ENCODE measurements around the gene CD2AP. TPM values are rescaled to one million over a fixed set of nuclear protein-coding genes. Genes with fewer than 3 reads are reported as not detected.
A peak's percentile ranks its signal among the peaks of the same experiment; 100 is the strongest.

Gene CD2AP
- total RNA-seq, 2 donors from 2014 or later: 34.4 to 45.3 TPM

- H3K9me3 ChIP-seq (ENCODE audit: control insufficient read depth, low read length, poor library complexity, severe bottlenecking): no peaks in the 10 kb centered on the region
- Mint-ChIP-seq H3K27me3 (no peaks in the 10 kb centered on the region), H3K36me3 (ENCODE audit: low read depth) (no peaks in the 10 kb centered on the region), H3K27ac (no peak overlapping the region), H3K4me3 (no peak overlapping the region), H3K4me1 (no peaks in the 10 kb centered on the region)
- no peak for DNase-seq
- ATAC-seq: no peak
These were observed 173.2 kb downstream of the CD2AP start for GRCh38 chr6:47650553-47651432.

GRCh38 chr6:47651505-47651944, 173.9 kb downstream of the CD2AP start:
- ATAC-seq (no peak), DNase-seq (no peak)
- no peaks in the 10 kb centered on the region for H3K27me3 Mint-ChIP-seq
- no peaks in the 10 kb centered on the region for H3K36me3 Mint-ChIP-seq (ENCODE audit: low read depth)
- no peak overlapping the region for H3K27ac Mint-ChIP-seq
- H3K4me1 Mint-ChIP-seq: no peaks in the 10 kb centered on the region
- H3K9me3 ChIP-seq (ENCODE audit: control insufficient read depth, low read length, poor library complexity, severe bottlenecking): no peaks in the 10 kb centered on the region
- H3K4me3 Mint-ChIP-seq: no peak overlapping the region

- H3K36me3 Mint-ChIP-seq (ENCODE audit: low read depth): no peaks in the 10 kb centered on the region
- no peaks in the 10 kb centered on the region for H3K9me3 ChIP-seq (ENCODE audit: control insufficient read depth, low read length, poor library complexity, severe bottlenecking)
- H3K4me3 Mint-ChIP-seq: no peak overlapping the region
- H3K27me3 Mint-ChIP-seq: peaks cover 4% of the 10 kb centered on the region
- H3K27ac Mint-ChIP-seq: no peak overlapping the region
- peaks cover 2% of the 10 kb centered on the region for H3K4me1 Mint-ChIP-seq
- no peak for DNase-seq
- ATAC-seq: no peak
These were observed 176.1 kb downstream of the CD2AP start for GRCh38 chr6:47653706-47654105.

DNA sequence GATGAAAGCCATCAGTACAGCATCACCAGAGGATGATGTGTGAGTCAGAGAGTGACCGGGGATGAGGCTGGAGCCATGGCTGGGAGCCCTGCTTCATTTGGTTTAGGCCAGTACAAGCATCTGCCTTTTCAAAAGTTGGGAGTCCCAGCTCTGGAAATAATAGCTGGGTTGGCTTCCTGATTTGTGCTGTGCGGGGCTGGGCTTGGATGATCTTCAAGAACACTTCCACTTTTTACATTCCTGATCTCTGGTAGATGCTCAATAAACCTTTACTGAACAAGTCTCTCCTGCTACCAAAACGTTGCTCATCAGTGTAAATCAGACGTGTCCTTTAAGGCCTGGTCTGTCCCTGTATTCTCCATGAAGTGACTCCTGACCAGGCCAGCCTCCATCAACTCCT, 176.7 kb downstream of the CD2AP start:
- no peak for DNase-seq
- no peak for ATAC-seq
- H3K4me3 Mint-ChIP-seq: no peak overlapping the region
- H3K4me1 Mint-ChIP-seq: peaks cover 2% of the 10 kb centered on the region
- H3K27ac Mint-ChIP-seq: no peak overlapping the region
- no peaks in the 10 kb centered on the region for H3K9me3 ChIP-seq (ENCODE audit: control insufficient read depth, low read length, poor library complexity, severe bottlenecking)
- peaks cover 4% of the 10 kb centered on the region for H3K27me3 Mint-ChIP-seq
- H3K36me3 Mint-ChIP-seq (ENCODE audit: low read depth): no peaks in the 10 kb centered on the region

DNA sequence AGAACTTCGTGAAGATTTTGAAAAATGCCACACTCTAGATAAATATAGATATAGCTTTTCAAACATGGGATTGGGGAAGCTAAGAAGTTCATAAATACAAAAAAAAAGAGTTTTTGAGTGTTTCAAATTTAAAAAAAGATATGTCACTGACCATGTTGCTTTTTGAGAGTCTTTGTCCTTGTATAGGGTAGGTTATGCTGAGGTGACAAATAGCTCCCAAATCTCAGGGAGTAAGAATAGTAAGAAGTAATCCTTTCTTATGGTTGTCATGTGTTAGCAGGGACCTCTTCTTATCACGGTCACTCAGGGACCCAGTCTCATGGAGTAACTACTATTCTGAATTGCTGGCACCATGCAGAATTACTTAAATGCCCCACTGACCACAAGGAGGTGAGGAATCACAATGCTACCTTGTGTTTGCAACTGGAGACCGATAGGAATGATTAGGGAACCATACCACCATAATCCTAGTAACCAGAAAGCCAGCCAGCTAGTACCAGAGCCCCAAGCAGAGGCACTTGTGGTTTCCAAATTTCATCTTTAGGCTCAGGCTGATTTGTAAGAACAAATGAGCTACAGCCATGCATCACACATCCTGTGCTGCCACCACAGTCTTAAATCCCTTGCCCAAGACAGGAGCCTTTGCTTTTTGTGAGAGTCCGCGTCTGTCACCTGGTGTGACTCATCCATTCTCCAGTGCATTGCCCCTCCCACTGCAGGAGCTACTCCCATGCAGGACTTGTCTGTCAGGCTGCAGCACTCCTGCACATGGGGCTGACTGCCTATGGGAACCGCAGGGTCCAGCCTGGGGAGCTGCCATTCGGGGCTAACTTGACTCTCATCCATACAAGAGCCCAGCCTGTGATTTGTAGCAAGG, 178.4 kb downstream of the CD2AP start:
- Mint-ChIP-seq H3K4me1 (peaks cover 2% of the 10 kb centered on the region), H3K36me3 (ENCODE audit: low read depth) (no peaks in the 10 kb centered on the region), H3K27ac (no peak overlapping the region), H3K4me3 (no peak overlapping the region), H3K27me3 (peaks cover 9% of the 10 kb centered on the region)
- H3K9me3 ChIP-seq (ENCODE audit: control insufficient read depth, low read length, poor library complexity, severe bottlenecking): no peaks in the 10 kb centered on the region
- ATAC-seq (peak; percentile 33), DNase-seq (no peak)

GRCh38 chr6:47661960-47662359, 184.4 kb downstream of the CD2AP start:
- no peak overlapping the region for H3K4me3 Mint-ChIP-seq
- no peak overlapping the region for H3K27ac Mint-ChIP-seq
- no peak for DNase-seq
- no peaks in the 10 kb centered on the region for H3K9me3 ChIP-seq (ENCODE audit: control insufficient read depth, low read length, poor library complexity, severe bottlenecking)
- H3K27me3 Mint-ChIP-seq: peaks cover 18% of the 10 kb centered on the region
- H3K36me3 Mint-ChIP-seq (ENCODE audit: low read depth): no peaks in the 10 kb centered on the region
- no peak for ATAC-seq
- H3K4me1 Mint-ChIP-seq: peaks cover 2% of the 10 kb centered on the region

- no peak overlapping the region for H3K4me3 Mint-ChIP-seq
- no peak for ATAC-seq
These were observed 186.1 kb downstream of the CD2AP start for GRCh38 chr6:47663462-47664216.

DNA sequence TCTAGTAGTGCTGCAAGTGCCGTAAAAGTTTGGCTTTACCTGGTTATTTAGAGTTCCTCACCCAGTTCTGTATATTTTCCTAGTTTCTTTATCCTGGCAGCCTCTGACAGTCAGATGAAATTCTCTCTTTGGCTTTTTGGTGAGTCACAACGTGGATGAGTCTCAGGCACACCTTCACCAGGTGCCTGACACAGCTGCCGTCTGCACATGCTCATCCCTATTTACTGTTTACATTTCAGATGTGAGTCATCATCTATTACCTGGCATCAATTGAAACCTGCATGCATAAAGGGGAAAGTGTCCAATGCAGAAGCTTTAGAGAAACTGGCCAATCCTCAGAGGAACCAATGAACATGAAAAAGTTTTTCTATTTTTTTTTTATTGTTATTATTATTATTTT, 187.5 kb downstream of the CD2AP start:
- Mint-ChIP-seq H3K36me3 (ENCODE audit: low read depth) (no peaks in the 10 kb centered on the region), H3K4me3 (no peak overlapping the region), H3K4me1 (no peaks in the 10 kb centered on the region), H3K27me3 (peaks cover 43% of the 10 kb centered on the region), H3K27ac (no peak overlapping the region)
- H3K9me3 ChIP-seq (ENCODE audit: control insufficient read depth, low read length, poor library complexity, severe bottlenecking): peaks cover 2% of the 10 kb centered on the region
- ATAC-seq: no peak
- no peak for DNase-seq

More at GRCh38 chr6:47663462-47664216, 186.1 kb downstream of the CD2AP start:
- H3K9me3 ChIP-seq (ENCODE audit: control insufficient read depth, low read length, poor library complexity, severe bottlenecking): no peaks in the 10 kb centered on the region
- no peak overlapping the region for H3K27ac Mint-ChIP-seq
- H3K36me3 Mint-ChIP-seq (ENCODE audit: low read depth): no peaks in the 10 kb centered on the region
- peaks cover 31% of the 10 kb centered on the region for H3K27me3 Mint-ChIP-seq
- H3K4me1 Mint-ChIP-seq: no peaks in the 10 kb centered on the region
- DNase-seq: no peak

GRCh38 chr6:47669684-47670513, 192.3 kb downstream of the CD2AP start:
- Mint-ChIP-seq H3K27ac (no peak overlapping the region), H3K4me3 (no peak overlapping the region), H3K27me3 (peaks cover 50% of the 10 kb centered on the region), H3K36me3 (ENCODE audit: low read depth) (no peaks in the 10 kb centered on the region), H3K4me1 (no peaks in the 10 kb centered on the region)
- DNase-seq (no peak), ATAC-seq (no peak)
- H3K9me3 ChIP-seq (ENCODE audit: control insufficient read depth, low read length, poor library complexity, severe bottlenecking): peaks cover 2% of the 10 kb centered on the region

DNA sequence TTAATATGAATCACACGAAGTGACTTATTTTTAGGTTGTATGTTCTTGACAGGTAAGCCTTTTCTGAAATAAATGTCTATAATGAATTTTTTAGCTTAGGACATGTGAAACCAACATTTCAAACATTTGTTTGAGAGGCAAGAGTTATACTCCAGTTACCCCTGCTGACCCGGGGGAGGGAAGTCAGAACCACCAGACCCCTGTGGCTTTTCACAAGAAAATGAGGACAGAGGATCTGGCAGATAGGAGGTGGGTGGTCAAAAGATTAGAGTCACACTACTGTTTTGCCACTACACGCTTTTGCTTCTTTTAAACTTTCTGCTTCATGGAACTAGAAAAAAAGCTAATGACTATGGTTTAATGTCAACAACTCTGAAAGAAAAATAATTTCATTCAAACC, 193.3 kb downstream of the CD2AP start:
- no peaks in the 10 kb centered on the region for H3K4me1 Mint-ChIP-seq
- no peaks in the 10 kb centered on the region for H3K36me3 Mint-ChIP-seq (ENCODE audit: low read depth)

GRCh38 chr6:47671777-47672176, 194.2 kb downstream of the CD2AP start:
- no peak for ATAC-seq
- H3K4me3 Mint-ChIP-seq: no peak overlapping the region
- H3K9me3 ChIP-seq (ENCODE audit: control insufficient read depth, low read length, poor library complexity, severe bottlenecking): peaks cover 2% of the 10 kb centered on the region
- H3K27me3 Mint-ChIP-seq: peaks cover 49% of the 10 kb centered on the region
- no peak for DNase-seq
- H3K4me1 Mint-ChIP-seq: no peaks in the 10 kb centered on the region
- H3K36me3 Mint-ChIP-seq (ENCODE audit: low read depth): no peaks in the 10 kb centered on the region
- H3K27ac Mint-ChIP-seq: no peak overlapping the region

More for the DNA sequence above, 193.3 kb downstream of the CD2AP start:
- Mint-ChIP-seq H3K27ac (no peak overlapping the region), H3K27me3 (peaks cover 51% of the 10 kb centered on the region), H3K4me3 (no peak overlapping the region)
- peaks cover 2% of the 10 kb centered on the region for H3K9me3 ChIP-seq (ENCODE audit: control insufficient read depth, low read length, poor library complexity, severe bottlenecking)
- no peak for DNase-seq
- ATAC-seq: no peak

- Mint-ChIP-seq H3K4me1 (no peaks in the 10 kb centered on the region), H3K27ac (no peak overlapping the region), H3K36me3 (ENCODE audit: low read depth) (no peaks in the 10 kb centered on the region), H3K4me3 (no peak overlapping the region), H3K27me3 (peaks cover 39% of the 10 kb centered on the region)
- ATAC-seq (no peak), DNase-seq (no peak)
- peaks cover 2% of the 10 kb centered on the region for H3K9me3 ChIP-seq (ENCODE audit: control insufficient read depth, low read length, poor library complexity, severe bottlenecking)
These were observed 195.2 kb downstream of the CD2AP start for GRCh38 chr6:47672816-47673215.
